ENCODE data around the gene MSTN. TPM values are rescaled to one million over a fixed set of nuclear protein-coding genes. Genes with fewer than 3 reads are reported as not detected.

MSTN gene
- total RNA-seq, 2 experiments from 2014 or later = not detected

DNA sequence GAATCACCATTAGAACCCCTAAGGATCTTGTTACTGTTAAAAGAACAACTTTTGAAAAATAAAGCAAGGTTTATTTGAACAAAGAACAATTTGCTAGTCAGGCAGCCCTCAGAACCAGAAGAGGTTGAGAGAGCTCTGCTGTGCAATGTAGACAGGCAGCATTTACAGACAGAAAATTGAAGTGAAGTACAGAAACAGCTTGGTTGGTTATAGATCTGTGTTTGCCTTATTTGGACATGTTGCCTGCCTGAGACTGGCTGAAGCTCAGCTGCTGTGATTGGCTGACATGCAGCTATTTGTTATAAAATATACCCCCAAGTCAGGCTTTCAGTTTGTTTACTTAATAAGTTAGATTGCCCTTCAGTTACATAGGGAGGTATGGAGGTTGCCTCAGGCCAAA is 12.5 kb downstream of the MSTN start:
- H3K4me1 Mint-ChIP-seq (ENCODE audit: low read depth) = no peaks in the 10 kb centered on the region
- ChIA-PET CTCF (no interaction called here), POLR2A (no interaction called here)
- Histone ChIP-seq H3K4me1 (ENCODE audit: insufficient read depth, low read length) (no peaks in the 10 kb centered on the region), H3K36me3 (ENCODE audit: insufficient read depth, low read length) (no peaks in the 10 kb centered on the region), H3K27me3 (ENCODE audit: control insufficient read depth in 1 of 2, insufficient read depth in 2 of 2, low read length in 2 of 2) (no peaks in the 10 kb centered on the region), H3K4me3 (ENCODE audit: low read length) (no peak overlapping the region), H3K9me3 (ENCODE audit: control insufficient read depth in 1 of 2, insufficient read depth in 1 of 2, low read length in 2 of 2) (no peaks in the 10 kb centered on the region), H3K27ac (ENCODE audit: low read depth in 1 of 2, low read length in 2 of 2) (no peak overlapping the region)
- H3K27ac Mint-ChIP-seq = no peak overlapping the region
- TF ChIP-seq, protein P1, sequence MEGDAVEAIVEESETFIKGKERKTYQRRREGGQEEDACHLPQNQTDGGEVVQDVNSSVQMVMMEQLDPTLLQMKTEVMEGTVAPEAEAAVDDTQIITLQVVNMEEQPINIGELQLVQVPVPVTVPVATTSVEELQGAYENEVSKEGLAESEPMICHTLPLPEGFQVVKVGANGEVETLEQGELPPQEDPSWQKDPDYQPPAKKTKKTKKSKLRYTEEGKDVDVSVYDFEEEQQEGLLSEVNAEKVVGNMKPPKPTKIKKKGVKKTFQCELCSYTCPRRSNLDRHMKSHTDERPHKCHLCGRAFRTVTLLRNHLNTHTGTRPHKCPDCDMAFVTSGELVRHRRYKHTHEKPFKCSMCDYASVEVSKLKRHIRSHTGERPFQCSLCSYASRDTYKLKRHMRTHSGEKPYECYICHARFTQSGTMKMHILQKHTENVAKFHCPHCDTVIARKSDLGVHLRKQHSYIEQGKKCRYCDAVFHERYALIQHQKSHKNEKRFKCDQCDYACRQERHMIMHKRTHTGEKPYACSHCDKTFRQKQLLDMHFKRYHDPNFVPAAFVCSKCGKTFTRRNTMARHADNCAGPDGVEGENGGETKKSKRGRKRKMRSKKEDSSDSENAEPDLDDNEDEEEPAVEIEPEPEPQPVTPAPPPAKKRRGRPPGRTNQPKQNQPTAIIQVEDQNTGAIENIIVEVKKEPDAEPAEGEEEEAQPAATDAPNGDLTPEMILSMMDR (IDR thresholded peaks at IDR 0.05) = no peak
- no peaks in the 10 kb centered on the region for H3K36me3 Mint-ChIP-seq (ENCODE audit: low read depth)
- DNase-seq (no peak), ATAC-seq (ENCODE audit: poor library complexity) (no peak)
- H3K4me3 Mint-ChIP-seq = no peak overlapping the region
- intact Hi-C loops (cut with DNase I, micrococcal nuclease) = no loop called here
- no peaks in the 10 kb centered on the region for H3K9me3 Mint-ChIP-seq
- peaks cover 6% of the 10 kb centered on the region for H3K27me3 Mint-ChIP-seq

DNA sequence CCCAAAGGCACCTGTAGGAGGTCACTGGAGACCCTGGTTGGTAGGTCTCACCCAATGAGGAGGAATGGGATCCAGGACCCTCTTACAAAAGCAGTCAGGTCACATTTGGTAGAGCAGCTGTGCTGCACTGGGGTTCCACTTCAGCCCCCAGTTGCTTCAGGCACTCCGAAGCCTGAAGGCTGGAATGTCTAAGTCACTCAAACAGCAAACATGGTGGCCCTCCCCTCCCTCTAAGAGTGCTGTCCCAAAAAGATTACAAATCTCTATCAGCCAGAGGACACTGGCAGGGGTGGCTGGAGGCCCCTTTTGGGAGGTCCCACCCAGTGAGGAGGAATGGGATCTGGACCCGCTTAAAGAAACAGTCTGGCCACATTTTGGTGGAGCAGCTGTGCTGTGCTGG is 17.7 kb downstream of the MSTN start:
- intact Hi-C loops (cut with DNase I, micrococcal nuclease) = no loop called here
- POLR2A ChIA-PET = no interaction called here
- Mint-ChIP-seq H3K4me3 (no peak overlapping the region), H3K4me1 (ENCODE audit: low read depth) (no peaks in the 10 kb centered on the region), H3K27ac (no peak overlapping the region), H3K9me3 (no peaks in the 10 kb centered on the region), H3K36me3 (ENCODE audit: low read depth) (no peaks in the 10 kb centered on the region), H3K27me3 (peaks cover 33% of the 10 kb centered on the region)
- ATAC-seq (ENCODE audit: poor library complexity) (no peak), DNase-seq (no peak)
- H3K4me1 ChIP-seq (ENCODE audit: insufficient read depth, low read length) = no peaks in the 10 kb centered on the region
- H3K27ac ChIP-seq (ENCODE audit: low read depth in 1 of 2, low read length in 2 of 2) = no peak overlapping the region
- peaks cover 0 to 6% of the 10 kb centered on the region in 2 experiments for H3K27me3 ChIP-seq (ENCODE audit: control insufficient read depth in 1 of 2, insufficient read depth in 2 of 2, low read length in 2 of 2)
- H3K9me3 ChIP-seq (ENCODE audit: control insufficient read depth in 1 of 2, insufficient read depth in 1 of 2, low read length in 2 of 2) = no peaks in the 10 kb centered on the region
- TF ChIP-seq, protein P1 (IDR thresholded peaks at IDR 0.05) = no peak
- CTCF ChIA-PET = no interaction called here
- no peak overlapping the region for H3K4me3 ChIP-seq (ENCODE audit: low read length)
- H3K36me3 ChIP-seq (ENCODE audit: insufficient read depth, low read length) = no peaks in the 10 kb centered on the region

DNA sequence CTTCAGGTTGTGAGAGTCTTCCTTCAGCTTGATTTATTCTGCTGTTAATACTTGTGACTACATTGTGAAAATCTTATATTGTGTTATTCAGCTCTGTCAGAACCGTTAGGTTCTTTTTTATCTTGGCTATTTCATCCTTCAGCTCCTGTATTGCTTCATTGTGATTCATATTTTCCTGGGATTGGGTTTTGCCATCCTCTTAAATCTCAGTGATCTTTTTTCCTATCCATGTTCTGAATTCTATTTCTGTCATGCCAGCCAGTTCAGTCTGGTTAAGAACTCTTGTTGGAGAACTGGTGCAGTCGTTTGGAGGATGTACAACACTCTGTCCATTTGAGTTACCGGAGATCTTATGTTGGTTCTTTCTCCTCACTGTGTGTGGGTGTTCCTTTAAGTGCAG is 19.1 kb downstream of the MSTN start:
- Mint-ChIP-seq H3K9me3 (no peaks in the 10 kb centered on the region), H3K36me3 (ENCODE audit: low read depth) (no peaks in the 10 kb centered on the region), H3K27me3 (peaks cover 33% of the 10 kb centered on the region), H3K27ac (no peak overlapping the region), H3K4me3 (no peak overlapping the region), H3K4me1 (ENCODE audit: low read depth) (no peaks in the 10 kb centered on the region)
- ChIA-PET POLR2A (no interaction called here), CTCF (no interaction called here)
- intact Hi-C loops (cut with DNase I, micrococcal nuclease) = no loop called here
- TF ChIP-seq, protein P1 (IDR thresholded peaks at IDR 0.05) = no peak
- Histone ChIP-seq H3K4me3 (ENCODE audit: low read length) (no peak overlapping the region), H3K4me1 (ENCODE audit: insufficient read depth, low read length) (no peaks in the 10 kb centered on the region), H3K27ac (ENCODE audit: low read depth in 1 of 2, low read length in 2 of 2) (no peak overlapping the region), H3K27me3 (ENCODE audit: control insufficient read depth in 1 of 2, insufficient read depth in 2 of 2, low read length in 2 of 2) (peaks cover 0 to 6% of the 10 kb centered on the region in 2 experiments), H3K9me3 (ENCODE audit: control insufficient read depth in 1 of 2, insufficient read depth in 1 of 2, low read length in 2 of 2) (no peaks in the 10 kb centered on the region), H3K36me3 (ENCODE audit: insufficient read depth, low read length) (no peaks in the 10 kb centered on the region)
- no peak for ATAC-seq (ENCODE audit: poor library complexity)
- DNase-seq = no peak
